GM18951 (cell line): ENCODE results near the gene FAM169A.
"Not testable (repeated sequence)": the region's sequence is repeated elsewhere in the genome, so short reads cannot be mapped to it uniquely, and the experiment has no call there.

ENCODE experiments used
- POLR2A ChIP-seq: IDR thresholded peaks from 4 replicates; pipeline ENCODE4 v1.6.1; 2011; ENCODE audit warnings: mild to moderate bottlenecking; ENCODE audit not compliant: insufficient read length, insufficient read depth; ENCODE audit errors: extremely low read depth
- in situ Hi-C: fragments of 300-500 bp; cut with MboI; formaldehyde crosslinking; loops from one replicate; pipeline ENCODE4 v1.12.0; 2022; ENCODE audit warnings: low sequenced_read_pairs, mixed read lengths, inconsistent platforms; ENCODE audit not compliant: unreplicated experiment

FAM169A gene

DNA sequence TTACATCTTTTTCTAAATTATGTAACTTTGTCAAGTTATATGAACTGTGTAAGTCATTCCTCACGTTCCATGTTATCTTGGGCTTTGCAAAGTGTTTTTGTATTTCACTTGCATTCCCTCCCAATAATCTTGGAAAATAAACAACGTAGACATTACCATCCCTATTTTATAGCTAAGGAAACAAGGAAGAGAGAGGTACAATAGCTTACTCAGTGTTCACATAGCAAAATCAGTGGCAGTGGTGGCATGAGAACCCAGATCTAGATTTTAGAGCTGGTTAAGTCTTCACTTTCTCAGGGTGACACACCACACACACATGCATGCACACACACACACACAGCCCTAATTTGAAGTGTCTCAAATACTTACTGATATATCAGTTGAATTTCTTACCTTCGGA lies 65.0 kb downstream of the FAM169A start:
- in situ Hi-C loops: no loop called here
- TF ChIP-seq POLR2A: no peak

DNA sequence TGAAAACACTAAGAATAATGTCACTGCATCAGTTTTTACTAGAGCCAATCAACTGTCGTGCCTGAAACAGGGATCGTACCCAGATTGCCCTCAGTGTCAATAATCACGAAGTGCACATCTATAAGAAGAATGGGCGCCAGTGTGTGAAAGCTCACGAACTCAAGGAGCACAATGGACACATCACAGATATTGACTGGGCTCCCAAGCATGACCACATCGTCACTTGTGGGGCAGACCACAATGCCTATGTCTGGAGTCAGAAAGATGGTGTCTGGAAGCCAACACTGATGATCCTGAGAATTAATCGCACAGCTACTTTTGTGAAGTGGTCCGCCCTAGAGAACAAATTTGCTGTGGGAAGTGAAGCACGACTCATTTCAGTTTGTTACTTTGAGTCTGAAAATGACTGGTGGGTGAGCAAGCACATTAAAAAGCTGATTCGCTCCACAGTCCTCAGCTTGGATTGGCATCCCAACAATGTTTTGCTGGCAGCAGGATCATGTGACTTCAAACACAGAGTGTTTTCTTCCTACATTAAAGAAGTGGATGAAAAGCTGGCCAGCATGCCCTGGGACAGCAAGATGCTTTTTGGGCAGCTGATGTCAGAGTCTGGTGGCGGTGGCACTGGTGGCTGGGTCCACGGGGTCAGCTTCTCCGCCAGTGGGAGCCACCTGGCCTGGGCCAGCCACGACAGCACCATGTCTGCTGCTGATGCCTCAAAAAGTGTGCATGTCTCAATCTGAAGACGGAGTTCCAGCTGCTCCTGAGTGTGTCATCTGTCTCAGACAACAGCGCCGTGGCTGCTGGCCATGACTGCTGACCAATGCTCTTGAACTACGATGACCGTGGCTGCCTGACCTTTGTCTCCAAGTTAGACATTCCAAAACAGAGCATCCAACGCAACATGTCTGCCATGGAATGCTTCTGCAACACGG lies 66.9 kb downstream of the FAM169A start:
- in situ Hi-C loops: no loop called here
- TF ChIP-seq POLR2A: no peak

DNA sequence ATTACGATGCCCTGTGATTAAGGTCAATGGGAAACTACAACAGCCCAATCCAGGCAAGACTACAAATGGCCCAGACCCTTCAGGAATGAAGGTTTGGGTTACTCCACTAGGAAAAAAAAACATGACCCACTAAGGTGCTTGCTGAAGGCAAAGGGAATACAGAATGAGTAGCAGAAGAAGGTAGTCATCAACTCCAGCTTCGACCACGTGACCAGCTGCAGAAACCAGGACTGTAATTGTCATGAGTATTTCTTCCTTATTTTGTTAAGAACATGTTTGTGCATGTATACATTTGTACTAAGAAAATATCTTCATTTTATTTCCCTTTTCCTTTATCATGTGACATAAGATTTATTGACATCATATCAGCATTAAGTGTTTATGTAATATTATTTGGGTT lies 74.5 kb downstream of the FAM169A start:
- in situ Hi-C loops: not testable (repeated sequence)

DNA sequence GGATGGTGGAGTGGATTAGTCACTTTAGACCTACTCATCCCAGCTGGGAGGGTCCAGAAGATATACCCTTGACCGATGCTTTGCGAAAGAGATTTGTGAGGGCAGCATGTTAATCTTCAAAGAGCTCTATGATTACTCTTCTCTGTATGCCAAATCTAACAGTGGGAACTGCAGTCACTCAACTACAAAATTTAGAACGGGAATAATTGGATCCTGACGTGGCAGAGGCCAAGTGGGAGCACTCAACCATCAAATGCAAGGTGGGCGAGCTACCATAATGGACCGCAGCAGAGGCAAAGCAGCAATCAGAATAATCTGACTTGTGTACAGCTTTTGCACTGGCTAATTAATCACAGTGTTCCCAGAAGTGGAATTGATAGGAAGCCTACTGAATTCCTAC lies 78.8 kb downstream of the FAM169A start:
- in situ Hi-C loops: no loop called here
- no peak for TF ChIP-seq POLR2A

DNA sequence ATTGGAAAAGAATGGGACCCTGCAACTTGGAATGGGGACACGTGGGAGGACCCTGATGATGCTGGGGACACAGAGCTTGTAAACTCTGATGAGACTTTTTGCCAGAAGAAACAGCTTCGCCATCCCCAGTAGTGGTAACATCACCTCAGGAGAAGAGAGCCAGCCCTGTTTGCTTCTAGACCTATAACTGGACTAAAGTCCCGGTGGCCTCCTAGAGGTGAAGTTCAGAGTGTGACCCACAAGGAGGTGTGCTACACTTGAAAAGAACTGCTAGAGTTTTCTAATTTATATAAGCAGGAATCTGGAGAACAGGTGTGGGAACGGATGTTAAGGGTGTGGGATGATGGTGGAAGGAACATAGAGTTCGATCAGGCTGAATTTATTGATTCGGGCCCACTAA lies 79.3 kb downstream of the FAM169A start:
- no peak for TF ChIP-seq POLR2A
- in situ Hi-C loops: no loop called here

DNA sequence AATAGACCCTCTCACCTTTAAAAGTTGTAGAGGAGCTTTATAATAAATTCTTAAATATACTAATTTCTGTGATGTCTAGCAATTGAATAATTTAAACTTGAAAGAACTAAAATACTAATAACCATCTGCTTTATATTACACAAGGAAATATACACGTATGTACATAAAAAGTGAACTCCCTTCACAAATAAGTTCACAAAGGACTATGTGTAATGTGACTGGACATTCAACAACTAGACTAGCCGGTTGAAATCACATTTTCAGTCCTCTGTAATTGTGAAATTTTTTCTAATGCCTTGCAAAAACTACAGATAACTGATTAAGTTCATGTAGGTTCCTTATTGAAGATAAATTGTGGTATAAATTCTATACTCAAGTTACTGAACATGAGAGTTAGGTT lies 87.6 kb downstream of the FAM169A start:
- in situ Hi-C loops: no loop called here
- no peak for TF ChIP-seq POLR2A

DNA sequence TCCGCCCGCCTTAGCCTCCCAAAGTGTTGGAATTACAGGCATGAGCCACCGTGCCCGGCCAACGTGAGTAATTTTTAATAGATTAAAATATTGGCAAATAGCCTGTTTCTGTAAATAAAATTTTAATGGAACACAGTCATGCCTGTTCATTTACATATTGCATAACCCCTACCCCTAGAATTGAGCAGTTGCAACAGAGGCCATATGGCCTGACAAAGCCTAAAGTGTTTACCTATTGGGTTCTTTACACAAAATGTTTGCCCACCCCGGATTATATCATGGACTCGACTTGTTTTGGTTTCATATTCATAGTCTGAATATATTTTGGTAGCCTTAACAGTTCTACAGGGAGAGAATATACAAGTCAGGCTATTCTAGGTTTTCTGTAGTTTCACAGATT lies 93.8 kb downstream of the FAM169A start:
- TF ChIP-seq POLR2A: no peak
- in situ Hi-C loops: no loop called here

DNA sequence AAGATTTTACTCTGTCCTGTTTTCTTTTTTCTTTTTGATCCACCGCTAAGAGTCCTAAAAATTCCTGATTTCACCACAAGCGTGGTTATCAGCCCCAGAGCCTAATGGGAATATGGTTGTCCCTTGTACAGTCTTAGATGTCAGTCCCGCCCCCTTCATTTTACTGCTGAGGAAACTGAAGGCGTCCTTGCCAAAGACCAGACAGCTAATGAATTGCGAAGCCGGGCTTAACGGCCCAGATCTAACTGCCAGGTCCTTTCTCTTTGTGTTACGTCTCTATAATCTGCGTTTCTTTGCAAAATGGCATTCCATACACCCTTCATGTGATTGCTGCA lies 98.6 kb downstream of the FAM169A start:
- no peak for TF ChIP-seq POLR2A
- in situ Hi-C loops: no loop called here

DNA sequence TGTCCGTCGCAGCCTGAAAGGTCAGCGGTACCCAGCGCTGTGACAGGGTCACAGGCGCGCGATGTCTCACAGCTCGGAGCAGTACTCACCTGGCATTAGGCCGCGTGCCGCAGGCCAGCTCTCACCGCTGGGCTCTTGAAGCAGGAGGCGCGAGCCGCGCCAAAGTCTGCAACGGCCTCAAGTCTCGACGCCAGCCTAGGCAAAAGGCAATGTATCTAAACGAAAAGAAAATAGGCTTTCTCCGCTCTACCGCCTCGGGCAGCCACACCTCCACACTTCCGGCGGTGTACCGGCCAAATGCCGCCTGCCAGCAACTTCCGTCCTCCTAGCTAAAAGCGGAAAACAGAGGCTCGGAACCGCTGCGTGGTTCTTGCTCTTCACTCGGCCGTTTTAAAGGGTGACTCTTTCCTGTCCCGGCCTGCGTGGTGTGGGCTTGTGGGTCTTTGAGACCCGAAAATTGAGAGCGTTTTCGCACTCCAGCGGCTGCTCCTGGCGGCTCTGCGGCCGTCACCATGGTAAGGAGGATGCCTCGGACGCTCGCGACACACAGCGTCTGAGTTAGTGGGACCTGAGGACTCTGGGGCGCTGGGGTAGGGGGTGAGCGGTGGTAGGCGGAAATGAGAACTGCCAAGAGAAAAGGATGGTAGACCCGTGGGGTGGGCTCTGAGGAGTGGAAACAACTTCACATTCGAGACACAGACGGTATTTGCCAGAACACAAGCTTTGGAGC lies 99.2 kb downstream of the FAM169A start, which contains the start of the genes GFM2 and NSA2:
TSS of gene GFM2 (minus strand) at position 269 of the 730 bp plus-strand sequence. CDS start 3,375 bp downstream, outside the sequence.
TSS of gene NSA2 (plus strand) at position 401 of the 730 bp plus-strand sequence. CDS start at position 513, 112 bp downstream.
- in situ Hi-C loops: no loop called here
- peak; percentile 77 for TF ChIP-seq POLR2A

DNA sequence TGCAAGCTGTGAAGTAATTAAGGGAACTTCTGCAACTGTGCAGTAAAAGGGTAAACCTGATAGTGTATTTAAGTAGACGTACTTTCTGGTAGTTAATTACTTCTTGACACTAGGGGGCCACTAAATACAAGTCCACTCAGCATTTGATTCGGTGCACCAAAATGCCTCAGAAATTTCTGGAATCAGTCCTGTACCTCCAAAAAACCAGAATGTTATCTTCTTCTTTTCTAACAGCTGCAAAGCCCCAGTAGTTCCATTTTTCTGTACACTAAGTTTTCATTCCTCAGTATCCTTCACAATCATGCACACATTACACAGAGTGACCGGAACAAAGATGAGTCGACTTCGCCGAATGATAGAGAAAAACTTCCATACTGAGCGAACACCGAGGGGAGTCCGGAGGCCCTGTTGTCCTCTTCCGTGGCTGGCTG lies 99.8 kb downstream of the FAM169A start:
- in situ Hi-C loops: no loop called here
- TF ChIP-seq POLR2A: no peak

DNA sequence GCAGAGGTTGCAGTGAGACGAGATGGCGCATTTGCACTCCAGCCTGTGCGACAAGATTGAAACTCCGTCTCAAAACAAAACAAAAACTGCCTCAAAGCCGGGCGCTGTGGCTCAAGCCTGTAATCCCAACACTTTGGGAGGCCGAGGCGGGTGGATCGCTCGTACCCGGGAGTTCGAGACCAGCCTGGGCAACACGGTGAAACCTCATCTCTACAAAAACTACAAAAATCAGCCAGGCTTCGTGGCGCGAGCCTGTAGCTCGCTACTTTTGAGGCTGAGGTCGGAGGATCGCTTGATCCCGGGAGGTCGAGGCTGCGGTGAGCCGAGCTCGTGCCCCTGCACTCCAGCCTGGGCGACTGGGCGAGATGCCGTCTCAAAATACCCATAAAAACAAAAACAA lies 100.3 kb downstream of the FAM169A start:
- no peak for TF ChIP-seq POLR2A
- in situ Hi-C loops: no loop called here

DNA sequence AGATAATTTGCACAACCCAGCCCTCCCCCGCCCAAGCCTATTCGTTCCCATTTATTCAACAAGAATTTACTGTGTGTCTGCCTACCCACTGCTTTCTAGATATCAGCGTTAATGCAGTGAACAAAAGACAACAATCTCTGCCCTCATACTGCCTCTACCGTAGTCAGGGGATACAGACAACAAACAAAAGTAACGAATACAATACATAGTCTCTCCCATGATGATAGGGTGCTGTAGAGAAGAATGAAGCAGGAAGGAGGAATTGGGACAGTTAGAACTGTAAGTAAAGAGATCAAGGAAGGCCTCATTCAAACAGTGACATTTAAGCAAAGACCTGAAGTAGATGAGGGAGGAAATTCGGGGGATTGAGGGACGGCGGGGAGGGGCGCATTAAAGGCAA lies 101.0 kb downstream of the FAM169A start:
- in situ Hi-C loops: no loop called here
- TF ChIP-seq POLR2A: no peak

DNA sequence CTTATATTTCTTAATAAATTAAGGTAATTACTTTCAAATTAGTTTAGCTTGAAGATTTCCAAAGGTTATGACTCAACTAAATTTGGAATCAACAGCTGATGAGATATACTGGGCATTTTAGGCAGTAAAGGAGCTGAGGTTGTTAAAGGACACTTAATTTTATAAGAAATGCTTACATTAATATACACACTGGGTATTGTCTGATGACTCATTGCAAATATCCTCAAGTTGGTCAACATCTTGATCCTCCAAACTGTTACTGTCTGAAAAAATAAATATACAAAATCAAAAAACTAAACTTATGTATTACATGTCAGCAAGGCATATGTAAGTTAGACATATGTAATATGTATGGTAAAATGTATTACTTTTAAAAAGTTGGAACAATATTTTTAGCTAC lies 102.7 kb downstream of the FAM169A start:
- no peak for TF ChIP-seq POLR2A
- in situ Hi-C loops: no loop called here

DNA sequence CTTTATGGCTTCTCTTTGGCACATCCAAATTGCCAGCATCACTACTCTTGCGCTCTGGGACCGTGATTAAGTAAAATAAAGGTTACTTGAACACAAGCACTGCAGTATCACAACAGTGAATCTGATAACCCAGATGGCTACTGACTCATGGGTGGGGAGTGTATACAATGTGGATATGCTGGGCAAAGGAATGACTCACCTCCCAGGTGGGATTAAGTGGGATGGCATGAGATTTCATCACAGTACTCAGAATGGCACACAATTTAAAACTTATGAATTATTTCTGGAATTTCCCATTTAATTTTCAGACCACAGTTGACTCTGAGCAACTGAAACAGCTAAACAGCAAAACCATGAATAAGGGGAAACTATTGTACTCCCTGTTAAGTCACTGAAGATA lies 103.6 kb downstream of the FAM169A start:
- TF ChIP-seq POLR2A: no peak
- in situ Hi-C loops: no loop called here

DNA sequence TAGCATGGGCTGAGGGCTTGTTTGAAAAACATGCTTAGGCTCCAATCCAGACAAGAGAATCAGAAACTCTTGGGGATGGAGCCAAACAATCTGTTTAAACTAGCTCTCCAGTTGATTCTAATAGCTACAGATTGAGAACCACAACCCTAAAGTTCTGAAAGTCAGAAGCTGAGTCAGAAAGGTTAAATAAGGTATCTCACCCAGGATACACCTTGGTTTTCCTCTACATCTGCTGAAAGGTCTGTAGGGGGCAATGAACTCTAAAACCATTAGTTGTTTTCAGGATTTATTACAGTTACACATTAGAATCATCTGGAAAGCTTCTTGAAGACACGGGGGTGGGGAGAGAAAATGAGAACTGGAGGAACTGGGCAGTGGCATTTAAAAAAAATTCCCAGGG lies 104.9 kb downstream of the FAM169A start:
- in situ Hi-C loops: no loop called here
- TF ChIP-seq POLR2A: no peak

DNA sequence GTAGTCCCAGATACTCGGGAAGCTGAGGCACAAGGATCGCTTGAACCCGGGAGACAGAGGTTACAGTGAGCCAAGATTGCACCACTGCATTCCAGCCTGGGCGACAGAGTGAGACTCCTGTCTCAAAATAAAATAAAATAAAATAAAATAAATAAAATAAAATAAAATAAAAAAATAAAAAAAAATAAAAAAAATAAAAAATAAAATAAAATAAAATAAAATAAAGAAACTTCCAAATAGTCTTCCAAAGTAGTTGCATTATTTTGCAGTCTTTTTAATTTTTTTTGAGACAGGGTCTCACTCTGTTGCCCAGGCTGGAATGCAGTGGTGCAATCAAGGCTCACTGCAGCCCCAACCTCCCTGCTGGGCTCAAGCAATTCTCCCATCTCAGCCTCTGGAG lies 117.4 kb downstream of the FAM169A start:
- in situ Hi-C loops: not testable (repeated sequence)
